Measurements from ENCODE around the gene METTL27.

Gene METTL27

GRCh38 chr7:73815436-73815835, 26.9 kb downstream of the METTL27 start:
- TF ChIP-seq CTCF (IDR thresholded peaks at IDR 0.05; ENCODE audit: control insufficient read depth, insufficient read depth, low read depth, low read length, missing control alignments): no peak
- no peak for DNase-seq (ENCODE audit: low read depth)
- H3K4me3 ChIP-seq (ENCODE audit: control insufficient read depth, low read depth, low read length): no peak overlapping the region

GRCh38 chr7:73812996-73813395, 29.3 kb downstream of the METTL27 start:
- no peak overlapping the region for H3K4me3 ChIP-seq (ENCODE audit: control insufficient read depth, low read depth, low read length)
- no peak for TF ChIP-seq CTCF (IDR thresholded peaks at IDR 0.05; ENCODE audit: control insufficient read depth, insufficient read depth, low read depth, low read length, missing control alignments)
- no peak for DNase-seq (ENCODE audit: low read depth)

GRCh38 chr7:73811760-73812168, 30.6 kb downstream of the METTL27 start:
- TF ChIP-seq CTCF (IDR thresholded peaks at IDR 0.05; ENCODE audit: control insufficient read depth, insufficient read depth, low read depth, low read length, missing control alignments): peak; percentile 91
- DNase-seq (ENCODE audit: low read depth): peak; percentile 14
- H3K4me3 ChIP-seq (ENCODE audit: control insufficient read depth, low read depth, low read length): no peak overlapping the region

- no peak for TF ChIP-seq CTCF (IDR thresholded peaks at IDR 0.05; ENCODE audit: control insufficient read depth, insufficient read depth, low read depth, low read length, missing control alignments)
- H3K4me3 ChIP-seq (ENCODE audit: control insufficient read depth, low read depth, low read length): no peak overlapping the region
- DNase-seq (ENCODE audit: low read depth): no peak
These were observed 31.3 kb downstream of the METTL27 start for GRCh38 chr7:73810998-73811360.

- DNase-seq (ENCODE audit: low read depth): no peak
- no peak overlapping the region for H3K4me3 ChIP-seq (ENCODE audit: control insufficient read depth, low read depth, low read length)
- TF ChIP-seq CTCF (IDR thresholded peaks at IDR 0.05; ENCODE audit: control insufficient read depth, insufficient read depth, low read depth, low read length, missing control alignments): no peak
These were observed 32.8 kb downstream of the METTL27 start for GRCh38 chr7:73809467-73809951.

- H3K4me3 ChIP-seq (ENCODE audit: control insufficient read depth, low read depth, low read length): no peak overlapping the region
- DNase-seq (ENCODE audit: low read depth): no peak
- no peak for TF ChIP-seq CTCF (IDR thresholded peaks at IDR 0.05; ENCODE audit: control insufficient read depth, insufficient read depth, low read depth, low read length, missing control alignments)
These were observed 39.9 kb downstream of the METTL27 start for GRCh38 chr7:73802459-73802858.

GRCh38 chr7:73801577-73801976, 40.7 kb downstream of the METTL27 start:
- no peak for TF ChIP-seq CTCF (IDR thresholded peaks at IDR 0.05; ENCODE audit: control insufficient read depth, insufficient read depth, low read depth, low read length, missing control alignments)
- no peak overlapping the region for H3K4me3 ChIP-seq (ENCODE audit: control insufficient read depth, low read depth, low read length)

More at GRCh38 chr7:73801577-73801976, 40.7 kb downstream of the METTL27 start:
- no peak for DNase-seq (ENCODE audit: low read depth)

Data from AG09309 (cell line).